ENCODE data around the gene KLC1.

KLC1 gene

DNA sequence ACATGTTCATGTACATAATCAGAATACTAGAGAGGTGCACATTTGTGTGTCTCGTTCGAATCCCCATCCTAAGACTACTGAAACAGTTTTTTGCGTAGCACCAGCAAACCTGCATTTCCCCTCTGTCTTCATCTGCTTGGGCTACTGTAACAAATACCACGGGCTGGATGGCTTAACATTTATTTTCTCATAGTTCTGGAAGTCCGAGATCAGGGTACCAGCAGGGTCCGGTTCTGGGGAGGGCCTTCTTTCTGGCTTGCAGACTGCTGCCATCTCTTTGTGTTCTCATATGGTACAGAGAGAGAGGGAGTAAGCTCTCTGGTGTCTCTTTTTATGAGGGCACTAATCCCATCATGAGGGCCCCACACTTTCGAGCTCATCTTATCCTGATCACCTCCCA lies 30.6 kb downstream of the KLC1 start:
- FAIRE-seq, result no peak

- no peak for FAIRE-seq
Observed at GRCh38 chr14:103662029-103662428, 33.0 kb downstream of the KLC1 start.

- no peak for FAIRE-seq
Observed at GRCh38 chr14:103662591-103662990, 33.6 kb downstream of the KLC1 start.

- FAIRE-seq, result no peak
Observed at GRCh38 chr14:103663506-103663905, 34.5 kb downstream of the KLC1 start.

DNA sequence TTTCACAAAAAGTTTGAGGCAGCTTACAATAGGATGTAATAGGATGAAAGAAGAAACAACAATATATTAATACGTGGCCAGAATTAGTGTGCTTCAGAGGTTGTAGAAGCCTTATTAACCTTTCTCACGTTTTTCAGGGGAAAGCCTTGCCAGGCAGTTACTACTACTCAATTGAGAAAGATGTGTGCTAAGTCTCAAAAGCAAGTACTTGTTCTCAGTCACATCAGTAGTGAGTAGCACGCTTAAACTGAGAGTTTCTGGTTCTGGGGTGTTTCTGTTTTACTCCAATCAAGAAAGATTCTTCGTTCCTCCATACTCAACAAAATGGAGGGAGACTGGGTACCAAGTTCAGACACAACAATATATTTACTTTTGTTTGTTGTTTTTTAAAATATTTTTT lies 38.7 kb downstream of the KLC1 start:
- no peak for FAIRE-seq

DNA sequence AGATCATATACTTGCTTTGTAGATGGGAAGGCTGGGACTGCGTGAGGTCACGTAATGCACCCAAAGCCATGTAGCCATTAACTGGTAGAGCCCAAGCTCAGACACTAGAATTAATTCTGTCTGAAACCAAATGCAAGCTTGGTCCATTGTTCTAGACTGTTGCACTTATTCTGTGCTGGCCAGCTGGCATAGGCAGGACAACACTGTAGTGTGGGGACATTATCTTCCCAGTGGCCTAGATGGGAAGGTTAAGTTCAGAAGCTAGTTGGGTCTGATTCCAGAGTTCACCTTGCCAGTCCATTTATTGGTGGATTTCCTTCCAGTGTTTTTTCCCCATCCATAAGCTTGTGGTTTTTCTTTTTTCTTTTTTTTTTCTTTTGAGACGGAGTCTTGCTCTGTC lies 39.1 kb downstream of the KLC1 start:
- FAIRE-seq, result no peak

- FAIRE-seq, result no peak
Observed at GRCh38 chr14:103669370-103669769, 40.4 kb downstream of the KLC1 start.

- no peak for FAIRE-seq
Observed at GRCh38 chr14:103671911-103672310, 42.9 kb downstream of the KLC1 start.

DNA sequence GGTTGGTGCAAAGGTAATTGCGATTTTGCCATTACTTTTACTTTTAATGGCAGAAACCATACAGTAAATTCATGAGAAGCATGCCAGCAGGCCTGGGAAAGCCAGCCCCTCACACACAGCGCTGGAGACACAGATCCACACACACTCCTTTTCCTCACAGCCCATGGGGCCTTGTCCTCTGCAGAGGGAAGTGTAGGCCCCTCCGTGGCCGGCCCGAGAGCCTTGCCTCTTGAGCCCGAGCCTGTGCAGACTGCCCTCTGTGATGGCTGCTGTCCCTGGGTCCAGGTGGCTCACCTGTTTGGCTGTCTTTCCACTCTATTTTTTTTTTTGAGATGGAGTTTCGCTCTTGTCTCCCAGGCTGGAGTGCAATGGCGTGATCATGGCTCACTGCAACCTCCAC lies 46.9 kb downstream of the KLC1 start:
- no peak for FAIRE-seq

GRCh38 chr14:103676881-103677675 lies 48.1 kb downstream of the KLC1 start:
- no peak for FAIRE-seq

- FAIRE-seq, result no peak
Observed at GRCh38 chr14:103679351-103679750, 50.3 kb downstream of the KLC1 start.

DNA sequence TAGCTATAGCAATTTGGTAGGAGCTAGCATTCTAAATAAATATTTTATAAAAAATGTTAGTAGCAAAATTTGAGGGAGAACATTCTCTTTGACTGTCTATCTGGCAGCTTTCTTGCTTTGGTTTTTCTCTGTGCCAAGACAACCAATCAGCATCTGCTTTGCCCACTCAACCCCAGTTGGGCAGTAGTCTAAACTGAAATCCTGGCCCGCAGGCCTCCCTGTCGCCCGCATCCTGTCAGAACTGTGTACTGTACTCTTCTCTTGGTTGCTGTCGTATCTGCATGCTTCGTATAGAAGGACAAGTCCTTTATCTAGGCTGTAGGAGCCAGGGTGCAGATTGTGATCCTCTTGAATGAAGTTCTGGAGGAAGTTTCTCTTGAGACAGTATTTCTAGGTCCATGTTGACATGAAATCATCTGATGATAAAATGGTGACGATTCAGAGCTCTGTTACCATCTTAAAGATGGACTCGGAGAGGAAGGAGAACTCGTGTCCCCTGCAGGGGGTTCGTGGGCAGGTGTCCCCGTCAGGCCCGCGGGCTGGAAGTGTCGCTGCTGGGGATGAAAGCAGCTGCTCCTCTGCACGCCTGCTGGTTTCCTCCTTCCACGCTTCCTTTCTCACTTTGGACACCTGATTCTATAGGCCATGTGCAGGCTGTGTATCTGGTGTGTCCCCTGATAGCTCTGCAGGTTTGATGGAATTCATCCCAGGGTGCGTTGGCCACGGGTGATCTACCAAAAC lies 51.6 kb downstream of the KLC1 start:
- FAIRE-seq, result no peak

GRCh38 chr14:103683139-103683538 lies 54.1 kb downstream of the KLC1 start:
- FAIRE-seq, result no peak

- no peak for FAIRE-seq
Observed at GRCh38 chr14:103684471-103684870, 55.5 kb downstream of the KLC1 start.

- no peak for FAIRE-seq
Observed at GRCh38 chr14:103684871-103685270, 55.9 kb downstream of the KLC1 start.

GRCh38 chr14:103685276-103686211 lies 56.5 kb downstream of the KLC1 start:
- FAIRE-seq, result no peak

GRCh38 chr14:103686831-103687485 lies 57.9 kb downstream of the KLC1 start:
- FAIRE-seq, result no peak

GRCh38 chr14:103687712-103688111 lies 58.7 kb downstream of the KLC1 start:
- FAIRE-seq, result no peak

GRCh38 chr14:103688441-103688840 lies 59.4 kb downstream of the KLC1 start:
- FAIRE-seq, result no peak

DNA sequence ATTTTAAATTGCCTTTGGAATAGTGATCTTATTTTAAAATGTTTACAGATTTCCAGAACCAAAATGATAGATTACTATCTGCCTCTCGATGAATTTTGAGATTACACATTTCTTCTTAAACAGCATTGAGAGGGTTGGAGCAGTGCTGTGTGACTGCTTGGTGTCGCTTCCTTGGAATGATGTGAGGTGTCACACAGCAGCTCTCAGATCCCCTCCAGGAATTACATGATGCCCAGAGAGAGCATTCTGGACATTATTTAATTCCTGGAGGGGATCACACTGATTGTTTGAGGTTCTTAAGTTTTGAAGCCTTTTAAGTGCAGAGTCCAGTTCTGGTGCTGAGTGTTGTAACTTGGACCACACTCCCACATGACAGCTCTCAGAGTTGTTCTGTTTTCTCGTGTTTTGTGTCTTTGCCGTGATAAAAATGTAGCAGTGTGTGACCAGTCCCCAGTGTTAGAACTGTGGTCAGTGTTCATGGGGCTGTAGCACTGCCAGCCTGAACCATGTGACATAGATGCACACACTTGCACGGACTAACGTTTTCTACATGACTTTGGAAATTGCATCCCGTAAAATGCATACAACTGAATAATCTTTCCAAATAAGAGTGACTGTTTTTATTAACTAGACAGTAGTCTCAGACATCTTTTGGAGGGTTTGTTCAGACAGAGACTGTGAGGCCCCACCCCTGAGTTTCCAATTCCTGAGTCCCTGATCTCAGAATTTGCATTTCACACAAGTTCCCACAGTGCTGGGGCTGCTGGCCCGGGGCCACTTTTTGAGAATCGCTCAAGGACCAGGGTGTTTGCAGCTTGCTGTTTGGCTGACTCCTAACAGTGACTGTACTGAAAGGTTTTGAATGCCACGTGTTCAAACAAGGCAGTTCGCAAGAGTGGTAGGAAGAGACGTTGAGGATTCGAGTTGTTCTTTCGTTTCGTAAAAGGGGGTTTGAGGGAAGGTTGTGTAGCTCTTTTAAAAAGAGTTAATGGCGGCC lies 60.2 kb downstream of the KLC1 start:
- no peak for FAIRE-seq

DNA sequence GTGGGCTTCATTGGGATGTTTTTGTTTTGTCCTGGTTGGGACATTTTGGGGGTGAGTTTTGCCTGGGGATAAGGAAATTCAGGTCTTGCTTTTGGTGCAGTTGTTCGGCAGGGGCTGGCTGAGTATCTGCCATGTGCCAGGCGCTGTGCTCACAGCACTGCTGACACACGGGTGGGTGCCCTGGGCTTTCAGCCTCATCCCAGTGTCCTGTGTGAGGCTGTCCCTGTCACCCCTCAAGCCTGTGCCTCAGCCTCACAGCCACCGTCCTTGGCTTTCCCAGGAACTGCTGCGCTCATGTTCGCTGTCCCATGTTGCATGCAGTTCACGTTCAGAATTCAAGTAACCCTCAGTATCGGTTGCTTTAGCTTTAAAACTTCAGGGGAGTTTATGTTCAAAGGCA lies 61.3 kb downstream of the KLC1 start:
- no peak for FAIRE-seq

All from endometrium (tissue), 2 donors.